ENCODE data around the gene ATP1B1.
"Not testable (repeated sequence)": the region's sequence is repeated elsewhere in the genome, so short reads cannot be mapped to it uniquely, and the experiment has no call there.

The ATP1B1 gene

DNA sequence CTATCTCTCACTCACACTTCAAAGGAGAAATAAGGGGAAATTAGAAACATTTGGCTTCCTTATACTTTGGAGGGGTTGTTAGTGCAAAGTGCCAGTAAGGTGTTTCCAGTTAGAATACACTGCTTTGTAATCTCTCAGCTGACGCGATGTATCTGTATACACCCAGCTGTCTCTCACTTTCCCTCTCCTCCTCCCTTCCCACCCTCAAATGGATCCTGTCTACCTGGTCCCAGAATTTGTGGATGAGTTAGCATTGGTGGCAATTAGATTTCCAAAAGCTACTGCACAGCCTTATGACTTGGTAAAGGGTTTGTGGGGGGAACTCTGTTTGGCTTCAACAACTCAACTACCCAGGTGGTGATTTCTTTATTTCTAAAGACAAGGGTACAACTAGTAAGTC lies 10.5 kb downstream of the ATP1B1 start:
- DNase-seq: no peak

DNA sequence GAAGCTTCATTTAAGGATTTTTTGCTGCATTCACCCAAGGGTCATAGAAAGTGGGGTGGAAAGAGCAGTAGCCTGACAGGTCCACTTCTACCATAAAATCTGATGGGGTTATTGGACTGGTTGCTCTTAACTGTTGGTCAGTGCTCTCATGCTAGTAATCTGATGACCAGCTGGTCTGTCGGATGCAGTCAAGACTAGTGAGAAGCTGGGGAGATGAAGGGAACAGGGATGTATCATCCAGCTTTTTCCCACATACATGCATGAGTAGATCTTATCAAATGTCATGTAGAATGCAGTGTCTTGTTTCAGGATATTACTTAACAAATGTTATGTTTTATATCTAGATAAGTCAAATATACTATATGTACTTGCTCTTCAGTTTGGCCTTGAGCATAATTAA lies 11.1 kb downstream of the ATP1B1 start:
- DNase-seq: no peak

DNA sequence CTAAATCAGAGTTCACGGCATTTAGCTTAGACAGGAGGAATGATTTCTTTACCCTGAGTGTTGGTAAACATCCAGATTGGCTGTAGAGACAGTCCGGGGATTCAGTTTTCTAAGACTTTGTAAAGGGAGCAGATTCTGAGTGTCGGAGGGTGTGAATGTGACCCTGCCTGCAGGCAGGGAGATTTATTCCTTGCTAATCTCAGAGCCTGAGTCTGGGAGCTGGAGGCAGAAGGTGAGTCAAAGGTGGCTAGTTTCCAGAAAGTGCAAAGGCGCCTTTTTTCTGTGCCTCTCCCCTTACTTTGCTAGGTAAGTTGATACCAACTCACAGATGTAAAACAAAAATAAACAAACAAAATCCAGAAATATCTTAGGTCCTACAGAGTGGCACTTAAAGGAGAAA lies 11.7 kb downstream of the ATP1B1 start:
- no peak for DNase-seq

DNA sequence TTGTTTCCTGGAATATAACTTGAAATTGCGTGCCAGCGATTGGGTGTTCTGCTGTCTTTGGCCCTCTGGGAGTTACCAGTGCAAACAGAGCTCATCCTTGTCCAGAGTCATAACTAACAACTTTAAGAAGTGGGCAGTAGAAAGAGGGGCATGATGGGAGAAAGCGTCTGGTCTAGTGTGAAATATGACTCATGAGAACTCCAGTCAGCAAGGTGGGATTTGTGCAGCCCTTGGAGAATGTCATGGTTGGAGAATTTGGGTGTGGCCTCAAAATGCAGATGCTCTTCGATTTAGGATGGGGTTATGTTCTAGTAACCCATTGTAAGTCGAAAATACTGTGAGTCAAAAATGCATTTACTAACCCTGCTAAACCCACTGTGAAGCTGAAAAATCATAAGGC lies 12.9 kb downstream of the ATP1B1 start:
- DNase-seq: no peak

DNA sequence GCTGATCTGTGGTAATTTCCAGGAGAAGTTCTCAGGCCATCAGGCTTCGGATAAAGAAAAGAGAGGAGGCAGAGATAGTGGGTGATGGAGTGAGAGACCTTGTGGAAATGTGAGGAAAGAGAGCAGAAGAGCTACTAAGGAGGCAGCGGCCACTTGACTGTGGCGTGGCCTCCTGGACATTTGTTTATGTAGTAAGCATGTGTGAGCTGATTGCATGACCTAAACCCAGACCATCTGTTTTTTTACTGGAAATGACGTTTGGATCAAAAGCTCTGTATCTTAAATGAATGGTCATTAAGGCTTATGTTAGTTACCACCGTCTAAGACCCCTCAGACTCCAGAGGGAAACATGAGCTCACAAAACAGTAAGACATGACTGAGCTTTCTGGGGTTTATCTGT lies 13.6 kb downstream of the ATP1B1 start:
- no peak for DNase-seq

DNA sequence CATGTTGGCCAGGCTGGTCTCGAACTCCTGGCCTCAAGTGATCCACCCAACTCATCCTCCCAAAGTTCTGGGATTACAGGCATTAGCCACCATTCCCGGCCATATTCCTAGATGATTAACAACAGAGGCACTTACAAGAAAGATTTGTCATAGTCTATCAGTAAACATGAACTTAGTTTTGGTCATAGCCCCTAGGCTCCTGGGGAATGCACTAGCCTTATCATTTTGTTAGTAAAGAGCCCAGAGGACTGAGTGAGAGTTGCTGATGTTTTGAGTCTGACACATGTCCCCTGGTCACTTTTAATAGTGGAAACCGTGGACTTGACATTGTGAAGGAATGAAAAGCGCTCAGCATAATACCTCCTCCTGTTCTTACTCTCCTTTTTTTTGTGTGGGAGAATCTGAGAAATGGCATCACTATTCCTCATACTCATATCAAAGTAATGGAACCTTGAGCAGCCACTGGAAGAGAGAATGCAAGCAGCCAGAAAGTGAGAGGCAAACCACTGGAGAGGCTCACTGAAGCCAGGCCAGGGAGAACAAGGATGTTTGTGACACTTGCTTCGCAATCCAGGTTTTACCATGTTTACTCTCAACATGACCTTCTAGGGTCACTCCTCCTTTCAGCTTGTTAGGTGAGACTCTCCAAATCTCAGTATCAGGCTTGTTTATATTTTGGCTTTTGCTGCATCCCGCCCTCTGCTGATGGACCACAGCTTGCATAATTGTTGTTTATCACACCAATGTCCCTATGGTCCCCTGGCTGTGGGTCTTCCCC lies 14.8 kb downstream of the ATP1B1 start:
- no peak for DNase-seq

DNA sequence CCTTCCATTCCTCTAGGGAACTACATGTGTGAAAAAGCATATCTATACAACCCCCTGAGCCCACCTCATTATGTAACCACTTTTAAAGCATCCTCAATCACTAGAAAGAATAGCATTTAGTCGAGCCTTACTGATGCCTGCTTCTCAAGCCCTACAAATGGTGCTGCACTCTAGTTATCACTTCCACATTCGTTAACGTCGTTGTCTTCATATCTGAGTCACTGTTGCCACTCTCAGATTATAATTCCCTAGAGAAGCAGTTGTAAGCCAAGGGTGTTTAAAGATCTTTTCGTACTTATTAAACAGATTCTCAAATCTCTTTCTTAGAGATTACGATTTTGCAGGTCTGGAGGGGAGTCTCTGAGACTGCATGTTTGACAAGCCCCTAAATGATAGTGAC lies 16.5 kb downstream of the ATP1B1 start:
- DNase-seq: no peak

DNA sequence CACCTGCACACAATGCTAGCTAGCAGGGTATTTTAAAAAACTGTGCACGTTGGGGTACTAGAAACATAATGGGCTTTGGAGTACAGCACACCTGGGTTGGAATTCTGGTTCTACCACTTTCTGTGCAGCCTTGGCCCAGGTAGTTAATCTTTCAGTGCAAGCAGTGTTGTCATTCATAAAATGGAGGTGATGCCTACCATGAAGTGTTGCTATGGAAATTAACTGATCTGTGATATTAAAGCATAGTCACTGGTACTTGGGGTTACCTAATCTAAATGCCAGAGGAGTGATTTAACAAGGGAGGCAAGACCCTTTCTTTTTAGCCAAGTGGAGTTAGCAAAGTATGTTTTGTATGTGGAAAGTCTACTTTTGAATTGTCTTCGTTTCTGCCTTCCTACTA lies 18.0 kb downstream of the ATP1B1 start:
- DNase-seq: no peak

DNA sequence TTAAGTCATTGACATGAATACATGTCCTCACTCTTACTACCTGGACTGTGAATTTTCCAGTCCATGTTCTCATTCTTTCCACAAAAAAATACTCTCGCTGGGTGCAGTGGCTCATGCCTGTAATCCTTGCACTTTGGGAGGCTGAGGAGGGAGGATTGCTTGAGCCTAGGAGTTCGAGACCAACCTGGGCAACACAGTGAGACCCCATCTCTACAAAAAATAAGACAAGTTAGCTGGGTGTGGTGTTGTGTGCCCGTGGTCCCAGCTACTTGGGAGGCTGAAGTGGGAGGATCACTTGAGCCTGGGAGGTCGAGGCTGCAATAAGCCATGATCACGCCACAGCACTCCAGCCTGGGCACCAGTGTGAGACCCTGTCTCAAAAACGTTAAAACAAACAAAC lies 19.1 kb downstream of the ATP1B1 start:
- not testable (repeated sequence) for DNase-seq

DNA sequence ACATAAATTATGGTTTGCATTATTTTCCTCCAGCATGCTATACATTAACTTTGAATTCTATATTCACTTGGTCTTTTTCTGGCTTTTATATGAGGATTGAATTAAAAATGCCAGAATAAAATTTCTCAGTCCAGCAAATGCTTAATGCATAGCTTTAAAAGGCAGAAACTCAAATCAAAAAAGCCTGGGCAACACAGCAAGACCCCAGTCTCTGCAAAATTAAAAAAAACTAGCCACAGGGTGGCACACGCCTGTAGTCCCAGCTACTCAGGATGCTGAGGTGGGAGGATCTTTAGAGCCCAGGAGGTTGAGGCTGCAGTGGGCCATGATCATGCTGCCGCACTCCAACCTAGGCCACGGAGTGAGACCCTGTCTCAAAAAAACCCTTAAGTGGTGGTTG lies 19.8 kb downstream of the ATP1B1 start:
- no peak for DNase-seq

DNA sequence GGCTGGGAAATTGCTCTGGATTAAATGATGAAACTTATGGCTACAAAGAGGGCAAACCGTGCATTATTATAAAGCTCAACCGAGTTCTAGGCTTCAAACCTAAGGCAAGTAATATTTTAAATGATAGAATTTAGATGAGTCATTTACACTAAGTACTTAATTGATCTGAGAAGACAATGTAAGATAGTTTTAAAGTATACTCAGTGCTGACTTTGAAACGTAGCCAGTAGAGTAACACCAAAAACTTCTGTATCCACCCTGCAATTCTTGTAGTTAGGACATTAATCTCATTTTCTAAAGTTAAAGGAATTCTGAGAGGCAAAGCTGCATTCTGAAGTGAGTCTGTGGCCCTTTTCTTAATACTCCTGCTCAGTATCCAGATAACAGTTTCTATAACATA lies 20.8 kb downstream of the ATP1B1 start:
- DNase-seq: no peak

DNA sequence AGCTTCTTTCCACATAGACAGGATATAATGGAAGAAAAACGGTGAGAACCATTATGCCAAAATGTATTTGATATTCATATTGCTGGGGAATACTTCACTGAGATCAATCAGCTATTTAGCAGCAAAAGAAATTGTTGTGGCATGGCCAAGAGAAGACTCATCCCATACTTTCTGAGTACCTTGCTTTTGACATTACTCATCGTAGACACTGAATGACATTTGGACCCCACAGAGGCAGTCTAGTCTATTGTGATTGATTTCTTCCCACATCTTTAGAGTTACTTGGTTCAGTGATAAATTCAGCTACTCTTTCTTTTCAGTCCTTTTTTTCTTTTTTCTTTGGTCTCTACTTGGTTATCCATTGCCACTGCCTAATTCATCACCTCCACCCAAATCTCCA lies 22.1 kb downstream of the ATP1B1 start:
- peak; percentile 30 for DNase-seq

DNA sequence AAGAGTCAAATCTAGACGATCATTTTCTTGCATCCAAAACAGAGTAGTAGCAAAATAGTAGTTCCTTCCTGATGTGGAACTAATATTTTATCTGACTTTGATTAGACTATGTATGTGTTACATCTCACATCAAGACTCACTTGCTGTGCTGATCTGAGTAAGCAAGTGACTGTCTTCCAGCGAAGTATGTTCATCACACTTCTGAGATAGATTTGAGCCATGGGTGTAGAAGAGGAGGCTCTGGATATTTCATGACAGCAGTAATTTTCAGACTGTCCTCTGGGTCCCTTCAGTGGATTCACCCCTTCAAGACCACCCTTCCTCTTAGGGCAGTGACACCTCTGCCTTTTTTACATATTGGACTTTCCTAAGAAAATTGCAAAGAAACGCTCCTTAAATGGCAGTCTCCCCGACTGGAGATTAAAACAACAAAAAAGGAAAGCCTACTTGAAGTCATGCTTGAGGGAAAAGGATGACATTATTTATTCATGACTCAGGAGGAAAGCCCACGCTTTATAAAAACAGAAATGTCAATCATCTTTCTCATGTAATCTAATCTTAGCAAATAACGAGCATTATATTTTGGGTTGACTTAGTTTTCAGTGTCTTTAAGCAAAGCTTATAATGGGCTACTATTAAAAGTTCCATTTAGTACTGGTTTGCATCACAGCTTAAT lies 22.8 kb downstream of the ATP1B1 start:
- no peak for DNase-seq

DNA sequence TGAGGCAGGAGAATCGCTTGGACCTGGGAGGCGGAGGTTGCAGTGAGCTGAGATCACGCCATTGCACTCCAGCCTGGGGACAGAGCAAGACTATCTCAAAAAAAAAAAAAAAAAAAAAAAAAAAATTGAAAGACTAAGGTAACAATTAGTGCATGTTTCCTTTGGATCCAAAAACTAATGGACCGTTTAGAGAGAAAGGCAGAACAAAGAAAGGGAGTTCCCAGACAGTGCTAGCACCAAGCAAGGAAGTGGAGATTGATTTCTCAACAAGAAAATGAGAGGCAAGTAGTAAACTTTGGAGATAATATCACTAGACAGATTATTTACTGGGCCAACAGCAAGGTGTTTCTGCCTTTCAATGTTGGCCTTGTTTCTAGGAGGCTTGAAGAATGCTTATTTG lies 24.2 kb downstream of the ATP1B1 start:
- DNase-seq: no peak

DNA sequence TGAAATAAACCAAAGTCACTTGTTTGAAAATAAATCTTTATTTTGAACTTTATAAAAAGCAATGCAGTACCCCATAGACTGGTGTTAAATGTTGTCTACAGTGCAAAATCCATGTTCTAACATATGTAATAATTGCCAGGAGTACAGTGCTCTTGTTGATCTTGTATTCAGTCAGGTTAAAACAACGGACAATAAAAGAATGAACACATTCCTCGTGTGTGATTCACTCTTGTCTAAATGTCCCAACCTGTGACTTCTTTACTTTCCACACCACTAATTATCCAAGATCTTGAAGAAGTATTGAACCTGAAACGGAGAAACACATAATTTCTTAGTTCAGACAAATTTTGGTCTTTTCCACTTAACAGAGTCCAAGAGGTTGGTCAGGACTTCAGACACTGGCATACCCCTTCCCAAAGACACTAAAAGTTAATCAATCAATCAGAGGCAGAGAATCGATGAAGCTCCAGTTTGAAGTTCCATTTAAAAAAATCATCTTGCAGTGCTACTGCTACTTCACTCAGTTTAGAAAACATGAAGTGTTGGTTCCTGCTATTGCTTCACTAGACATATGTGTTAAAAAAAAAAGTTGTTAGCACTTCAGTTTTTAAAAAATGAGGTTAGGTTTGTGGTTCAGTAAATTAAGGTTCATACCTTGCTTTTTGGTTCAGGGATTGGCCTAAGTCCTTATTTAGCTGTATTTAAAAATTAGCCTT lies 26.2 kb downstream of the ATP1B1 start:
- DNase-seq: no peak

DNA sequence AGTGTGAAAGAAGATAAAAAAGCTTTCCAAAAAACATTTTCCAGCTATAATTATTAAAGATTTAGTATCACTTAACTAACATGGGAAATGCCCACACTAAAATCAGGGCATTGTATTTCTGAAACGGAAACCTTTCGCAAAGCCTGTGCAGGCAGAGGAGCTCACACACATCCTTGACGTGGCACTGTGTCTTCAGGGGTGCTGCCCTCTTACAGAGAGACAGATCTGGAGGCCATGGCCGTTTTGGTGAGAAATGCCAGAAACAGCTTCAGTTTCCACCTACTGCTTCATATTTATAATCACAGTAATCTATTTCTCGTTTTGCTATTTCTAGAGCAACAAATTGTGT lies 26.7 kb downstream of the ATP1B1 start:
- DNase-seq: no peak

DNA sequence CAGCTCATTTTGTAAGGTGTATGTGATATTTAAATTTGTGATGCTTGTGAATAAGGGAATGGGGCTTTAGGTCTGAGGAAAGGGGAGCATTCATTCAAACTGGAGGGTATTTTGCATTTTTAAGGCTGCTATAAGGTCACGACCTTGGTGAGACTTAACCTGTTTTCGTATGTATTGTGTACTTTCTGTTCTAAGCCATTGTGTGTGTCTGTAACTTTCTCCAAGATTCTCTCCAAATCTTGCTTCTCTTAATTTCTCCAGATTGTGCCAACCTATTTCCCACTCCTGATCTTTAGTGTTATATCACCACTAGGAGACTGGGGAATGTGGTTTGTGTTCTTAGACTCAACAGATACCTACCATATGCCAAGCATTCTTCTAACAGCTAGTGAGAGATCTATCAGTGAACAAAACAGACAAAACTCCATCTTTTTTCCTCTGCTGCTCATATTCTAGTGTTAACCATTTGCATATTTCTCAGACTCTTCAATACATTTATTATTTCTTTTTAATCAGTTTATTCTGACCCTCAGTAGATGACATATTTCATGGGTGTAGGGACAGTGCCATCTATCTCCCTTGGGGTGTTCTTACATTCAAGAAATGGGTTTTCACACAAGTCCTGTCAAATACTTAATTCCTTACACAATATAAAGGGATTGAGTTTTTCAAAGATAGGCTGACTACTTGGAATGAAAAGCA lies 27.5 kb downstream of the ATP1B1 start:
- no peak for DNase-seq

DNA sequence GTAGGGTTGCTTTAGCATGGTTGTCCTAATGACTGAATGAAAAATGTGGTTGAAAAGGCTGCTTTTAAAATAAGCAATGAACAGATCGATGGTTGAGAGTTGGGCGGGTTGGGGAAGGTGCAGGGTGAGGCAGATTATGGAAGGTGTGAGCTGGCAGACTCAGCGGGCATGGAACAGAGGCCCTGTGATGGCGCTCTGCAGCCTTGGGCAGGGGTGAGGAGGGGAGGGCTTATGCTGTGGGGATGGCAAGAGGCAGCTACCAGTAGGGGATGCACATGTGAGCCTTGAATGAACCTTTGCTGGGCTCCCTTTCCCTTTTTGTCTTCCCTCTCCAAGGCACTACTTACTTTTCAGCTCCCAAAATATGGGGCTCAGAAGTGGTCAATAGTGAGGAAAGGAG lies 30.9 kb downstream of the ATP1B1 start:
- no peak for DNase-seq

DNA sequence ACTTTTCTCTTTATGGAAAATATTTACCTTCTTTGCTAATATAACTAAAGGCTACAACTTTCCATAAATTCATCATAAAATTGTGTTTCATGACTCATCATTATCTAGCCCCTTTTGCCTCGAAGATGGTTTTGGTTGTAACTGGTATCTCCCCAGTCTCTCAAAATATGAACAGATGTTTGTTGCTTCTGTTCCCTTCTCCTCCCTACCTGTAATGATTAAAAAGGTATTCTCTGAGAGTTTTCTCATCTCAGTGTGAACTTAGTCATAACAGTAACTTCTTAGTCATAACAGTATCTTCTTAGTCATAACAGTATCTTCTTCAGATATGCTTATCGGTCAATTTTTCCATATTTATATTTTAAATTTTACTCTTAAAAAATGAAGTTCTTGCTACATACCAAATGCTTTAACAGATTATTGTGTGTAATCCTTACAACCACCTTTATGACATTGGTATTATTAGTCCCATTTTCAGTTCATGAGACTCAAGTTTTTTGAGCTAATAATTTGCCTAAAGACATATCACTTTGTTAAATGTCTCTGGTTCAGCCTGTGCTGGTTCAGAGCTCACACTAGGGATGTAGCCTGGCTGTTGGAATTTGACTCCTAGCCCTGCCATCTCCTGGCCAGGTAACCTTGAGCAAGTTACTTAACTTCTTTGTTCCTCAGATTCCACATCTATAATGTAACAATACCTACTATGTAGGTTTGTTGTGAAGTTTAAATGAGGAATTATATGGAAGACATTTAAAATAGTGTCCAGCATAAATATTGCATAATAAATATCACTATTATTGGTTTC lies 32.6 kb downstream of the ATP1B1 start:
- peak; percentile 87 for DNase-seq

DNA sequence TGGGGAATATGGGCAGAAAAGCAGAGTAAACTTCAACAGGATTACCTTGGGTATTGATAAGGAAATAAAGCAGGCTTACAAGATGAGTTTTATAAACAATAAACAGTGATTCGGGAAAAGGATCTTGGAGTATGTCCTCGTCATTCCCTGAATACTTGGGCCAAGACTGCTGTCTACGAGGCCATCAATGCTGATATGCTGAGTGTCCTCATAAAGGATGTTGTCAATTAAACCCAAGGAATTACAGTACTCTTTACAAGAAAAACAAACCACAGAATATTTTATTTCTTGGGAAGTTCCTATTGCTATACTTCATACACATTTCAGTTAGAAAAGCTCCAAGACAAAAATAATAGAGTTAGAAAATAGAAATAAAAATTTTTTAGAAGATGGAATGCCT lies 34.9 kb downstream of the ATP1B1 start:
- no peak for DNase-seq

DNA sequence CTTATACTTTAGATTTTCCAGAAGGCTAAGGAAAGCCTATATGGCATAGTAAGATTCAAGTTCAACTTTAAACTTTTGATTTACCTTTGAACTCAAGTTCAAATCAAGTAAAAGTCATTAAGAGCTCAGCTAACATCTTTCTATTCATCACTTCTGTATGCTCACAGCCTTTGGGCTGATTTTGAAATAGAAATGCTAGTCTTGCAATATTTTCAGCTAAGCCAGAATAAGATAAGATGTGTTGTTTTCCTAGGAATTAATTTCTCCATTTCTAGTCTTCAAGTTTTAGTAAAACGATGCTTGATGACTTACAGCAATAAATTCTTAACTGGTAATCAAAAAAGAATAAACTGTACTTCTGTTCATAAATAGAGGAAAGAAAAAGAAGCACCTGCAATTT lies 35.6 kb downstream of the ATP1B1 start:
- DNase-seq: no peak

DNA sequence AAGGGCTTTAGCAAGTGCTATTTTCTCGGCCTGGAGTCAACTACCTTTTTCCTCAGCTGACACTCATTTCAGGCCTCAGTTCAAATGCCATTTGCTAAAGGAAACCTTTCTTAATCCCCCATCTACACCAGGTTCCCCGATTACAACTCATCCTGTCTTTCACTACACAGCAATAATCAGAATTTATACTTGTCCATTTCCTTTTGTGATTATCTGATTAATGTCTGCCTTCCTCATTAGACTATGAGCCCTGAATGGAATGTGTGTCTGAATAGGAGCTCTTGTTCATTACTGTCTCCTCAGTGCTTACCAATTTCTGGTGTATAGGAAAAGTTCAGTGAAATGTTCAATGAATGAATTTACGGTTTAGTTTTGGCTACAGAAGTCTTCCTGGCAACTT lies 36.9 kb downstream of the ATP1B1 start:
- DNase-seq: no peak

DNA sequence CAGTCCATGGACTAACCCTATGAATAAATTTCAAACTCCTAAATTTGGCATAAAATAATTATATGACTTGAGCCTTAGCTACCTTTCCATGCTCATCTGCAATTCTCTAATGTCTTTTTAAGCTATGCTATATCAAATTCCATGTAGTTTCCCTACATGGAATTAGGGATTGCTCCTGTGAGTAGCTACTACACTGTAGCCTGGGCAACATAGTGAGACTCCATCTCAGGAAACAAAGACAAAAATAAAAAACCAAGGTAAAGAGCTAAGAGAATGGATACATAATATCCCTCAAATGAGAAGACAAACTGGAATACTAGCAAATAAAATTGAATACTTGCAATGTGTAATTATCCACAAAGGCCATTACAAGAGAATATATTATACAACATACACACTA lies 37.5 kb downstream of the ATP1B1 start:
- no peak for DNase-seq

Data from activated CD4-positive, alpha-beta T cell treated with anti-CD3 and anti-CD28 coated beads, Interleukin-2, amount 50 U/mL, for 16 hours (primary cell).